Activated CD4-positive, alpha-beta memory T cell treated with anti-CD3 and anti-CD28 coated beads, Interleukin-2, amount 10 ng/mL, durations not matched to agents 7 days and 5 days (primary cell): ENCODE data around the gene DRD3. TPM values are rescaled to one million over a fixed set of nuclear protein-coding genes. Genes with fewer than 3 reads are reported as not detected.

Experiments used
- CTCF ChIA-PET: fragments of 350-600 bp; sonication (Branson Sonifier 250); formaldehyde crosslinking; loops from one replicate; lab custom pipeline; 2021; ENCODE audit warnings: antibody characterized with exemption, inconsistent platforms; lab: Charles Lee
- POLR2A ChIA-PET: fragments of 350-600 bp; sonication (Branson Sonifier 250); formaldehyde crosslinking; loops from one replicate; lab custom pipeline; 2021; ENCODE audit warnings: antibody characterized with exemption; lab: Charles Lee
- DNase-seq: peaks from one replicate; pipeline ENCODE4 v3.0.0-alpha.2; 2020
- H3K27ac Mint-ChIP-seq: one replicate; pipeline ENCODE4 v1.8.0; 2021; ENCODE audit warnings: mild to moderate bottlenecking, mixed read lengths
- H3K27me3 Mint-ChIP-seq: one replicate; pipeline ENCODE4 v1.8.0; 2021; ENCODE audit warnings: mixed read lengths
- H3K36me3 Mint-ChIP-seq: one replicate; pipeline ENCODE4 v1.8.0; 2021; ENCODE audit warnings: low read depth, mixed read lengths
- H3K4me1 Mint-ChIP-seq: one replicate; pipeline ENCODE4 v1.8.0; 2021; ENCODE audit warnings: mixed read lengths
- H3K4me3 Mint-ChIP-seq: one replicate; pipeline ENCODE4 v1.8.0; 2021; ENCODE audit warnings: mild to moderate bottlenecking, mixed read lengths
- H3K9me3 Mint-ChIP-seq: one replicate; pipeline ENCODE4 v1.8.0; 2021; ENCODE audit warnings: mixed read lengths
- total RNA-seq, 2 experiments: library from RNA; stranded (reverse); gene quantifications; one replicate each; pipeline ENCODE4 v1.2.3, GENCODE V29; 2021

The DRD3 gene
- not detected for total RNA-seq

GRCh38 chr3:114178770-114179368 is at the start of gene DRD3:
Gene DRD3 (minus strand): TSS chr3:114179052. CDS start chr3:114171992, 7,060 bp downstream.
- no peak within 1 kb of the TSS for H3K27ac Mint-ChIP-seq
- peak; percentile 24 for DNase-seq
- CTCF ChIA-PET, result interaction anchor here (0.6 to 1.5 kb wide), 11 partner anchors 17 to 525 kb away, joined by 3 read pairs; no protein-coding TSS in a partner anchor
- H3K4me3 Mint-ChIP-seq, result no peak within 1 kb of the TSS
- H3K9me3 Mint-ChIP-seq, result no peaks in the 10 kb centered on the region
- POLR2A ChIA-PET, result interaction anchor here (0.9 to 1.0 kb wide), 2 partner anchors 40 to 112 kb away, joined by 3 to 4 read pairs; no protein-coding TSS in a partner anchor
- peaks cover 14% of the 10 kb centered on the region for H3K27me3 Mint-ChIP-seq
- no peaks in the 10 kb centered on the region for H3K36me3 Mint-ChIP-seq
- peaks cover 3% of the 10 kb centered on the region for H3K4me1 Mint-ChIP-seq

GRCh38 chr3:114227076-114227475 is 48.2 kb upstream of the DRD3 start:
- CTCF ChIA-PET, result interaction anchor here (1.2 kb wide), 1 partner anchor 14 kb away, joined by 6 read pairs; no protein-coding TSS in a partner anchor
- no peak overlapping the region for H3K4me3 Mint-ChIP-seq
- no peak for DNase-seq
- H3K27ac Mint-ChIP-seq, result peak overlapping the region; percentile 99
- peaks cover 58% of the 10 kb centered on the region for H3K36me3 Mint-ChIP-seq
- peaks cover 15% of the 10 kb centered on the region for H3K9me3 Mint-ChIP-seq
- peaks cover 92% of the 10 kb centered on the region for H3K4me1 Mint-ChIP-seq
- no peaks in the 10 kb centered on the region for H3K27me3 Mint-ChIP-seq
- POLR2A ChIA-PET, result interaction anchor here (3.6 to 4.3 kb wide), 2 partner anchors 10 to 13 kb away, joined by 22 to 27 read pairs; no protein-coding TSS in a partner anchor

- peaks cover 15% of the 10 kb centered on the region for H3K9me3 Mint-ChIP-seq
- peak overlapping the region; percentile 40 for H3K4me3 Mint-ChIP-seq
- ChIA-PET CTCF (interaction anchor here (1.2 kb wide), 1 partner anchor 13 kb away, joined by 6 read pairs; no protein-coding TSS in a partner anchor), POLR2A (interaction anchor here (1.8 to 4.3 kb wide), 3 partner anchors 9 to 80 kb away, joined by 5 to 27 read pairs (median 22); no protein-coding TSS in a partner anchor)
- H3K27me3 Mint-ChIP-seq, result no peaks in the 10 kb centered on the region
- peaks cover 92% of the 10 kb centered on the region for H3K4me1 Mint-ChIP-seq
- DNase-seq, result no peak
- peaks cover 60% of the 10 kb centered on the region for H3K36me3 Mint-ChIP-seq
- peak overlapping the region; percentile 99 for H3K27ac Mint-ChIP-seq
Measured at GRCh38 chr3:114226313-114226712, 47.5 kb upstream of the DRD3 start.

GRCh38 chr3:114223143-114223542 is 44.3 kb upstream of the DRD3 start:
- peaks cover 95% of the 10 kb centered on the region for H3K4me1 Mint-ChIP-seq
- ChIA-PET POLR2A (interaction anchor here (0.7 to 5.2 kb wide), 9 partner anchors 9 to 161 kb away, joined by 3 to 153 read pairs (median 17); partner anchors contain the start of genes TIGIT and ZNF80), CTCF (interaction anchor here (0.6 to 3.3 kb wide), 10 partner anchors 9 to 310 kb away, joined by 3 to 41 read pairs (median 4); partner anchors contain the start of gene TIGIT)
- DNase-seq, result no peak
- peak overlapping the region; percentile 99 for H3K27ac Mint-ChIP-seq
- no peak overlapping the region for H3K4me3 Mint-ChIP-seq
- no peaks in the 10 kb centered on the region for H3K27me3 Mint-ChIP-seq
- peaks cover 59% of the 10 kb centered on the region for H3K36me3 Mint-ChIP-seq
- peaks cover 15% of the 10 kb centered on the region for H3K9me3 Mint-ChIP-seq

GRCh38 chr3:114221881-114222264 is 43.0 kb upstream of the DRD3 start:
- no peak overlapping the region for H3K4me3 Mint-ChIP-seq
- H3K9me3 Mint-ChIP-seq, result peaks cover 15% of the 10 kb centered on the region
- CTCF ChIA-PET, result interaction anchor here (0.8 to 3.3 kb wide), 12 partner anchors 8 to 197 kb away, joined by 3 to 41 read pairs (median 4); no protein-coding TSS in a partner anchor
- POLR2A ChIA-PET, result interaction anchor here (0.9 to 5.2 kb wide), 16 partner anchors 8 to 924 kb away, joined by 3 to 153 read pairs (median 4); partner anchors contain the start of genes CCDC191, NAA50, QTRT2 and TIGIT
- H3K27ac Mint-ChIP-seq, result peak overlapping the region; percentile 99
- no peaks in the 10 kb centered on the region for H3K27me3 Mint-ChIP-seq
- H3K4me1 Mint-ChIP-seq, result peaks cover 84% of the 10 kb centered on the region
- no peak for DNase-seq
- H3K36me3 Mint-ChIP-seq, result peaks cover 50% of the 10 kb centered on the region

GRCh38 chr3:114221165-114221880 is 42.5 kb upstream of the DRD3 start:
- H3K4me1 Mint-ChIP-seq, result peaks cover 78% of the 10 kb centered on the region
- DNase-seq, result peak; percentile 83
- H3K36me3 Mint-ChIP-seq, result peaks cover 45% of the 10 kb centered on the region
- ChIA-PET CTCF (interaction anchor here (0.9 to 3.3 kb wide), 10 partner anchors 7 to 197 kb away, joined by 3 to 41 read pairs (median 4); no protein-coding TSS in a partner anchor), POLR2A (interaction anchor here (0.6 to 5.2 kb wide), 16 partner anchors 7 to 925 kb away, joined by 3 to 153 read pairs (median 4); partner anchors contain the start of genes CCDC191, NAA50, QTRT2 and TIGIT)
- H3K27ac Mint-ChIP-seq, result peak overlapping the region; percentile 99
- no peaks in the 10 kb centered on the region for H3K27me3 Mint-ChIP-seq
- H3K9me3 Mint-ChIP-seq, result peaks cover 15% of the 10 kb centered on the region
- peak overlapping the region; percentile 64 for H3K4me3 Mint-ChIP-seq

- DNase-seq, result no peak
- H3K27me3 Mint-ChIP-seq, result no peaks in the 10 kb centered on the region
- POLR2A ChIA-PET, result no interaction called here
- peak overlapping the region; percentile 69 for H3K27ac Mint-ChIP-seq
- H3K4me3 Mint-ChIP-seq, result no peak overlapping the region
- H3K36me3 Mint-ChIP-seq, result peaks cover 29% of the 10 kb centered on the region
- CTCF ChIA-PET, result no interaction called here
- H3K9me3 Mint-ChIP-seq, result peaks cover 6% of the 10 kb centered on the region
- peaks cover 62% of the 10 kb centered on the region for H3K4me1 Mint-ChIP-seq
Measured at GRCh38 chr3:114219741-114220140, 40.9 kb upstream of the DRD3 start.

- H3K27me3 Mint-ChIP-seq, result no peaks in the 10 kb centered on the region
- POLR2A ChIA-PET, result interaction anchor here (1.0 to 6.5 kb wide), 5 partner anchors 8 to 93 kb away, joined by 3 to 133 read pairs (median 6); partner anchors contain the start of gene TIGIT
Measured at GRCh38 chr3:114218578-114219185, 39.8 kb upstream of the DRD3 start.

GRCh38 chr3:114218006-114218405 is 39.2 kb upstream of the DRD3 start:
- ChIA-PET POLR2A (interaction anchor here (1.0 to 6.5 kb wide), 8 partner anchors 9 to 93 kb away, joined by 3 to 133 read pairs (median 4); partner anchors contain the start of gene TIGIT), CTCF (interaction anchor here (1.0 to 2.0 kb wide), 5 partner anchors 16 to 166 kb away, joined by 3 to 10 read pairs (median 3); partner anchors contain the start of gene TIGIT)
- Mint-ChIP-seq H3K36me3 (peaks cover 15% of the 10 kb centered on the region), H3K27ac (no peak overlapping the region), H3K9me3 (no peaks in the 10 kb centered on the region), H3K27me3 (no peaks in the 10 kb centered on the region), H3K4me3 (no peak overlapping the region), H3K4me1 (peaks cover 51% of the 10 kb centered on the region)
- DNase-seq, result no peak

More at GRCh38 chr3:114218578-114219185, 39.8 kb upstream of the DRD3 start:
- Mint-ChIP-seq H3K4me1 (peaks cover 52% of the 10 kb centered on the region), H3K9me3 (no peaks in the 10 kb centered on the region), H3K4me3 (no peak overlapping the region), H3K27ac (peak overlapping the region; percentile 55), H3K36me3 (peaks cover 20% of the 10 kb centered on the region)
- CTCF ChIA-PET, result interaction anchor here (1.0 to 2.0 kb wide), 5 partner anchors 15 to 165 kb away, joined by 3 to 10 read pairs (median 3); partner anchors contain the start of gene TIGIT
- DNase-seq, result no peak

GRCh38 chr3:114217266-114217665 is 38.4 kb upstream of the DRD3 start:
- Mint-ChIP-seq H3K4me1 (peaks cover 51% of the 10 kb centered on the region), H3K27me3 (no peaks in the 10 kb centered on the region), H3K9me3 (no peaks in the 10 kb centered on the region), H3K4me3 (no peak overlapping the region), H3K27ac (no peak overlapping the region), H3K36me3 (peaks cover 15% of the 10 kb centered on the region)
- POLR2A ChIA-PET, result interaction anchor here (1.2 to 6.5 kb wide), 6 partner anchors 10 to 82 kb away, joined by 3 to 133 read pairs (median 8); partner anchors contain the start of gene TIGIT
- no peak for DNase-seq
- CTCF ChIA-PET, result interaction anchor here (1.1 to 2.0 kb wide), 2 partner anchors 72 to 74 kb away, joined by 3 to 10 read pairs; no protein-coding TSS in a partner anchor

- Mint-ChIP-seq H3K4me1 (peaks cover 42% of the 10 kb centered on the region), H3K36me3 (peaks cover 11% of the 10 kb centered on the region), H3K27me3 (no peaks in the 10 kb centered on the region), H3K9me3 (no peaks in the 10 kb centered on the region), H3K27ac (no peak overlapping the region), H3K4me3 (no peak overlapping the region)
- ChIA-PET POLR2A (interaction anchor here (1.2 to 6.5 kb wide), 5 partner anchors 11 to 77 kb away, joined by 3 to 133 read pairs (median 22); partner anchors contain the start of gene TIGIT), CTCF (no interaction called here)
- DNase-seq, result no peak
Measured at GRCh38 chr3:114216186-114216970, 37.5 kb upstream of the DRD3 start.
